ENCODE measurements around the gene STAC3. TPM values are rescaled to one million over a fixed set of nuclear protein-coding genes. Genes with fewer than 3 reads are reported as not detected.

Gene STAC3
- total and polyA plus RNA-seq, 2 of the 13 experiments (the other 11 are each of a cell fraction or from before 2014, with no cell fraction given), result 0.18 to 0.22 TPM

DNA sequence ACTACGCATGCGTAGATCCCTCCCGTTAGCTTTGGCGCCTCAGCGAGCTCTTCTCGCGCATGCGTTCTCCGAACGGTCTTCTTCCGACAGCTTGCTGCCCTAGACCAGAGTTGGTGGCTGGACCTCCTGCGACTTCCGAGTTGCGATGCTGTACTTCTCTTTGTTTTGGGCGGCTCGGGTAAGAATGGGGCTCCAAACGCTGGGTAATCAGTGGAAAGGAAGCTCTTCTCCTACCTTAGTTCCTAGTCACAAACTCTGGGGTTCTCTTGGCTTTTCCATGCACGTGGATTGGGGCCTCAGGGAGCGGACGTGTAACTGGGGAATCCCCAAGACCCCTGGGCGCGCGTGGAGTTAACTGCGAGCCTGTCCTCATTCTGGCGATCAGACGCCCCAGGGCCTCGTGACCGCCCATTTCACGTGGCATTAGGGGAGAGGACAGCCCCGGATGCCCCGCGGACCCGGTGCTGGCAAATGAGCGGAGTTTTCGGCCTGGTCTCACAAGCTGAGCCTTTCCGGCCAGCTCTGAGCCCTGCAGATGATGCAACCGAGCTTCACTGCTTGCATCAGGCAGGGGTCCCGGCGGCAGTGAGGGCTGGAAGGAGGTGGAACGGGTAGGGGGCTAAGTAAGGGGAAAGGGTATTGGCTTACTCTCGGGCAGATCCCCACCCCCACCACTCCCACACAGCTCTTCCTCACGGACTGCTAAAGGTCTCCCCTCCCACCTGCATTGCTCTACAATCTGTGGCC lies 21.2 kb downstream of the STAC3 start, which contains the start of gene SHMT2 (continued):
- TF ChIP-seq, protein P1, sequence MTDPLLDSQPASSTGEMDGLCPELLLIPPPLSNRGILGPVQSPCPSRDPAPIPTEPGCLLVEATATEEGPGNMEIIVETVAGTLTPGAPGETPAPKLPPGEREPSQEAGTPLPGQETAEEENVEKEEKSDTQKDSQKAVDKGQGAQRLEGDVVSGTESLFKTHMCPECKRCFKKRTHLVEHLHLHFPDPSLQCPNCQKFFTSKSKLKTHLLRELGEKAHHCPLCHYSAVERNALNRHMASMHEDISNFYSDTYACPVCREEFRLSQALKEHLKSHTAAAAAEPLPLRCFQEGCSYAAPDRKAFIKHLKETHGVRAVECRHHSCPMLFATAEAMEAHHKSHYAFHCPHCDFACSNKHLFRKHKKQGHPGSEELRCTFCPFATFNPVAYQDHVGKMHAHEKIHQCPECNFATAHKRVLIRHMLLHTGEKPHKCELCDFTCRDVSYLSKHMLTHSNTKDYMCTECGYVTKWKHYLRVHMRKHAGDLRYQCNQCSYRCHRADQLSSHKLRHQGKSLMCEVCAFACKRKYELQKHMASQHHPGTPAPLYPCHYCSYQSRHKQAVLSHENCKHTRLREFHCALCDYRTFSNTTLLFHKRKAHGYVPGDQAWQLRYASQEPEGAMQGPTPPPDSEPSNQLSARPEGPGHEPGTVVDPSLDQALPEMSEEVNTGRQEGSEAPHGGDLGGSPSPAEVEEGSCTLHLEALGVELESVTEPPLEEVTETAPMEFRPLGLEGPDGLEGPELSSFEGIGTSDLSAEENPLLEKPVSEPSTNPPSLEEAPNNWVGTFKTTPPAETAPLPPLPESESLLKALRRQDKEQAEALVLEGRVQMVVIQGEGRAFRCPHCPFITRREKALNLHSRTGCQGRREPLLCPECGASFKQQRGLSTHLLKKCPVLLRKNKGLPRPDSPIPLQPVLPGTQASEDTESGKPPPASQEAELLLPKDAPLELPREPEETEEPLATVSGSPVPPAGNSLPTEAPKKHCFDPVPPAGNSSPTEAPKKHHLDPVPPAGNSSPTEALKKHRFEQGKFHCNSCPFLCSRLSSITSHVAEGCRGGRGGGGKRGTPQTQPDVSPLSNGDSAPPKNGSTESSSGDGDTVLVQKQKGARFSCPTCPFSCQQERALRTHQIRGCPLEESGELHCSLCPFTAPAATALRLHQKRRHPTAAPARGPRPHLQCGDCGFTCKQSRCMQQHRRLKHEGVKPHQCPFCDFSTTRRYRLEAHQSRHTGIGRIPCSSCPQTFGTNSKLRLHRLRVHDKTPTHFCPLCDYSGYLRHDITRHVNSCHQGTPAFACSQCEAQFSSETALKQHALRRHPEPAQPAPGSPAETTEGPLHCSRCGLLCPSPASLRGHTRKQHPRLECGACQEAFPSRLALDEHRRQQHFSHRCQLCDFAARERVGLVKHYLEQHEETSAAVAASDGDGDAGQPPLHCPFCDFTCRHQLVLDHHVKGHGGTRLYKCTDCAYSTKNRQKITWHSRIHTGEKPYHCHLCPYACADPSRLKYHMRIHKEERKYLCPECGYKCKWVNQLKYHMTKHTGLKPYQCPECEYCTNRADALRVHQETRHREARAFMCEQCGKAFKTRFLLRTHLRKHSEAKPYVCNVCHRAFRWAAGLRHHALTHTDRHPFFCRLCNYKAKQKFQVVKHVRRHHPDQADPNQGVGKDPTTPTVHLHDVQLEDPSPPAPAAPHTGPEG (CRISPR knock-in tag; IDR thresholded peaks at IDR 0.05), result 0 out of 2 replicates have a peak, but pooled peaks have one; percentile 14
- no peak for TF ChIP-seq ZNF839 (CRISPR knock-in tag; IDR thresholded peaks at IDR 0.05; ENCODE audit: borderline replicate concordance)
- TF ChIP-seq, protein P2, sequence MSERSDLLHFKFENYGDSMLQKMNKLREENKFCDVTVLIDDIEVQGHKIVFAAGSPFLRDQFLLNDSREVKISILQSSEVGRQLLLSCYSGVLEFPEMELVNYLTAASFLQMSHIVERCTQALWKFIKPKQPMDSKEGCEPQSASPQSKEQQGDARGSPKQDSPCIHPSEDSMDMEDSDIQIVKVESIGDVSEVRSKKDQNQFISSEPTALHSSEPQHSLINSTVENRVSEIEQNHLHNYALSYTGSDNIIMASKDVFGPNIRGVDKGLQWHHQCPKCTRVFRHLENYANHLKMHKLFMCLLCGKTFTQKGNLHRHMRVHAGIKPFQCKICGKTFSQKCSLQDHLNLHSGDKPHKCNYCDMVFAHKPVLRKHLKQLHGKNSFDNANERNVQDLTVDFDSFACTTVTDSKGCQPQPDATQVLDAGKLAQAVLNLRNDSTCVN (CRISPR knock-in tag; IDR thresholded peaks at IDR 0.05; ENCODE audit: borderline replicate concordance), result no peak
- TF ChIP-seq RBAK (CRISPR knock-in tag; IDR thresholded peaks at IDR 0.05), result no peak
- TF ChIP-seq MAFK (conservative IDR thresholded peaks at IDR 0.05 in 1 of 2, IDR thresholded peaks at IDR 0.05 in 1 of 2; ENCODE audit: low read length in 2 of 2), result no peak
- TF ChIP-seq DRAP1 (CRISPR knock-in tag; IDR thresholded peaks at IDR 0.05), result no peak
- no peak for TF ChIP-seq ZNF7 (CRISPR knock-in tag; IDR thresholded peaks at IDR 0.05)
- TF ChIP-seq, protein P3, sequence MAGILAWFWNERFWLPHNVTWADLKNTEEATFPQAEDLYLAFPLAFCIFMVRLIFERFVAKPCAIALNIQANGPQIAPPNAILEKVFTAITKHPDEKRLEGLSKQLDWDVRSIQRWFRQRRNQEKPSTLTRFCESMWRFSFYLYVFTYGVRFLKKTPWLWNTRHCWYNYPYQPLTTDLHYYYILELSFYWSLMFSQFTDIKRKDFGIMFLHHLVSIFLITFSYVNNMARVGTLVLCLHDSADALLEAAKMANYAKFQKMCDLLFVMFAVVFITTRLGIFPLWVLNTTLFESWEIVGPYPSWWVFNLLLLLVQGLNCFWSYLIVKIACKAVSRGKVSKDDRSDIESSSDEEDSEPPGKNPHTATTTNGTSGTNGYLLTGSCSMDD (CRISPR knock-in tag; IDR thresholded peaks at IDR 0.05), result no peak
- TF ChIP-seq, protein P4, sequence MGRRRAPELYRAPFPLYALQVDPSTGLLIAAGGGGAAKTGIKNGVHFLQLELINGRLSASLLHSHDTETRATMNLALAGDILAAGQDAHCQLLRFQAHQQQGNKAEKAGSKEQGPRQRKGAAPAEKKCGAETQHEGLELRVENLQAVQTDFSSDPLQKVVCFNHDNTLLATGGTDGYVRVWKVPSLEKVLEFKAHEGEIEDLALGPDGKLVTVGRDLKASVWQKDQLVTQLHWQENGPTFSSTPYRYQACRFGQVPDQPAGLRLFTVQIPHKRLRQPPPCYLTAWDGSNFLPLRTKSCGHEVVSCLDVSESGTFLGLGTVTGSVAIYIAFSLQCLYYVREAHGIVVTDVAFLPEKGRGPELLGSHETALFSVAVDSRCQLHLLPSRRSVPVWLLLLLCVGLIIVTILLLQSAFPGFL (CRISPR knock-in tag; IDR thresholded peaks at IDR 0.05), result 0 out of 2 replicates have a peak, but pooled peaks have one; percentile 27
- peak; percentile 85 for TF ChIP-seq TFDP2 (CRISPR knock-in tag; IDR thresholded peaks at IDR 0.05)
- TF ChIP-seq ZNF124 (CRISPR knock-in tag; IDR thresholded peaks at IDR 0.05), result no peak
- no peak for TF ChIP-seq ATRX (CRISPR knock-in tag; IDR thresholded peaks at IDR 0.05; ENCODE audit: borderline replicate concordance)
- no peak for TF ChIP-seq ZNF121 (CRISPR knock-in tag; IDR thresholded peaks at IDR 0.05)
- no peak for TF ChIP-seq ZNF569 (CRISPR knock-in tag; IDR thresholded peaks at IDR 0.05; ENCODE audit: borderline replicate concordance)
- no peak for TF ChIP-seq NFE2 (CRISPR knock-in tag; IDR thresholded peaks at IDR 0.05)
- TF ChIP-seq TBP (CRISPR knock-in tag; IDR thresholded peaks at IDR 0.05), result 0 out of 2 replicates have a peak, but pooled peaks have one; percentile 26
- TF ChIP-seq ZNF546 (CRISPR knock-in tag; conservative IDR thresholded peaks at IDR 0.05), result no peak
